Keratinocyte (primary cell): Measurements from ENCODE around the gene KLHL29. TPM values are rescaled to one million over a fixed set of nuclear protein-coding genes. Genes with fewer than 3 reads are reported as not detected.

Experiments
- DNase-seq: peaks from one replicate; pipeline ENCODE4 v3.0.0-alpha.2; 2011; ENCODE audit warnings: low read depth, missing footprints, low spot score
- FAIRE-seq: peaks from 2 replicates; lab custom pipeline; 2011; peaks lifted over from hg19 to GRCh38; lab: Jason Lieb, UNC
- H2AFZ ChIP-seq: 2 replicates; pipeline ENCODE4 v1.6.0; 2012; ENCODE audit warnings: low read length, control low read depth, inconsistent platforms; ENCODE audit not compliant: control insufficient read depth
- H3K27ac ChIP-seq: 2 replicates; pipeline ENCODE4 v1.5.1; 2011; ENCODE audit warnings: low read length; ENCODE audit not compliant: control insufficient read depth, insufficient read depth
- H3K27me3 ChIP-seq: 3 replicates; pipeline ENCODE4 v1.6.0; 2011; ENCODE audit warnings: low read length; ENCODE audit not compliant: control insufficient read depth, insufficient read depth; ENCODE audit errors: extremely low read depth
- H3K36me3 ChIP-seq, 2 experiments: 2 replicates in 1 of 2; 3 replicates in 1 of 2; pipeline ENCODE4 v1.5.1; 2011; ENCODE audit warnings: low read length in 2 of 2, mild to moderate bottlenecking in 1 of 2; ENCODE audit not compliant: control insufficient read depth in 2 of 2, insufficient read depth in 2 of 2; ENCODE audit errors: extremely low read depth in 1 of 2
- H3K4me1 ChIP-seq: 3 replicates; pipeline ENCODE4 v1.5.1; 2011; ENCODE audit warnings: low read length; ENCODE audit not compliant: control insufficient read depth, insufficient read depth; ENCODE audit errors: extremely low read depth
- H3K4me2 ChIP-seq: 3 replicates; pipeline ENCODE4 v1.6.0; 2011; ENCODE audit warnings: low read depth, low read length; ENCODE audit not compliant: control insufficient read depth, insufficient read depth; ENCODE audit errors: extremely low read depth
- H3K4me3 ChIP-seq, 3 experiments: fragments of 200-600 bp in 1 of 3; sonication (generic) in 1 of 3; 2 replicates in 2 of 3; 3 replicates in 1 of 3; pipeline ENCODE4 v1.5.1; 2011 to 2016; ENCODE audit warnings: low read length in 3 of 3, mild to moderate bottlenecking in 3 of 3, control low read depth in 2 of 3, inconsistent platforms in 1 of 3, low read depth in 1 of 3, mixed read lengths in 1 of 3, mixed run types in 1 of 3, moderate library complexity in 1 of 3; ENCODE audit not compliant: control insufficient read depth in 2 of 3, insufficient read depth in 2 of 3; ENCODE audit errors: extremely low read depth in 1 of 3
- H3K79me2 ChIP-seq: 2 replicates; pipeline ENCODE4 v1.6.0; 2012; ENCODE audit warnings: low read length; ENCODE audit not compliant: control insufficient read depth, insufficient read depth
- H3K9ac ChIP-seq: 3 replicates; pipeline ENCODE4 v1.6.0; 2011; ENCODE audit warnings: low read length; ENCODE audit not compliant: control insufficient read depth, insufficient read depth; ENCODE audit errors: extremely low read depth
- H3K9me1 ChIP-seq: 3 replicates; pipeline ENCODE4 v1.6.0; 2011; ENCODE audit warnings: low read length; ENCODE audit not compliant: control insufficient read depth, insufficient read depth; ENCODE audit errors: extremely low read depth
- H3K9me3 ChIP-seq: 2 replicates; pipeline ENCODE4 v1.5.1; 2012; ENCODE audit warnings: low read depth, low read length; ENCODE audit not compliant: control insufficient read depth
- H4K20me1 ChIP-seq: 3 replicates; pipeline ENCODE4 v1.6.0; 2011; ENCODE audit warnings: low read length; ENCODE audit not compliant: control insufficient read depth, insufficient read depth; ENCODE audit errors: extremely low read depth
- EZH2 ChIP-seq: IDR thresholded peaks from one replicate; pipeline ENCODE4 v1.6.1; 2012; ENCODE audit warnings: inconsistent platforms, mild to moderate bottlenecking, low read length, moderate library complexity
- dilution Hi-C: fragments of 300-500 bp; cut with MboI; formaldehyde crosslinking; loops from one replicate; pipeline ENCODE4 v1.7.0; 2020; ENCODE audit warnings: low sequenced_read_pairs; ENCODE audit not compliant: extremely low pct_ligation_motif_present
- polyA plus RNA-seq, 5 experiments: library from polyadenylated mRNA; depleted of rRNA in 3 of 5; stranded (reverse) in 3 of 5; stranded (forward) in 1 of 5; unstranded in 1 of 5; fragments of >200 nt; gene quantifications; 1 replicate in 1 of 5; 2 replicates in 3 of 5; 3 replicates in 1 of 5; pipeline versions ENCODE4 v1.2.1 to v1.2.3, GENCODE V29; 2011 to 2012; ENCODE audit warnings: missing spikeins in 2 of 5, low read depth in 1 of 5, low replicate concordance in 1 of 5
- TF ChIP-seq, protein P1 (sequence below), 3 experiments: IDR thresholded peaks in 1 of 3; conservative IDR thresholded peaks in 1 of 3; optimal IDR thresholded peaks in 1 of 3; 2 replicates in 2 of 3; 3 replicates in 1 of 3; pipeline versions ENCODE3 to v1.5.1; 2011; ENCODE audit warnings: low read length in 3 of 3, mild to moderate bottlenecking in 3 of 3, moderate library complexity in 2 of 3, control low read depth in 1 of 3, inconsistent platforms in 1 of 3; ENCODE audit not compliant: insufficient read depth in 2 of 3; ENCODE audit errors: extremely low read depth in 1 of 3

Gene KLHL29
- polyA plus RNA-seq, 1 donor (not counting 4 experiments of a cell fraction or from before 2014, with no cell fraction given), result 4.7 TPM

DNA sequence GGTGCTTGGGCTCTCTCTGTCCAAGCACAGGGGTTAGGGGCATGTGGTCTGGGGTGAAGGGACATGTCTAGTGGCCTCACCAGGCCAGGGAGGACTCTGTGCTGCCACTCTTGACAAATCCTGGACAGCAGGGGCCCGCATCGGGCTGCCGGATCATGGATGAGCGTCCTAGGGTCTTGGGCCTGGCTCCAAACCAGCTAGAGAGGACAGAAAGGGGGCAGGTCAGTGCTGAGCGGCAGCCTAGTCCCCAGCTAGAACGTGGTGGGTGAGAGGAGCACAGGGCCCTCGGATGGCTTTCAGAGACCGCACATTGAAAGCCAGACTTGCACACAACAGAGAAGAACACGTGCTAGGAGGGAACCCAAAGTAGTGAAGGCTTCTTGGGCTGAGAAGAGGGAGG is 300.7 kb downstream of the KLHL29 start:
- DNase-seq (no peak), FAIRE-seq (no peak)
- dilution Hi-C loops, result no loop called here
- Histone ChIP-seq H3K36me3 (peaks cover 0 to 10% of the 10 kb centered on the region in 2 experiments), H3K27ac (no peak overlapping the region), H3K4me1 (no peaks in the 10 kb centered on the region), H3K27me3 (no peaks in the 10 kb centered on the region), H3K9me3 (no peaks in the 10 kb centered on the region), H3K4me3 (no peak overlapping the region), H3K9ac (no peak overlapping the region), H3K4me2 (no peak overlapping the region), H3K9me1 (no peaks in the 10 kb centered on the region), H3K79me2 (no peaks in the 10 kb centered on the region), H2AFZ (no peak overlapping the region), H4K20me1 (no peaks in the 10 kb centered on the region)
- TF ChIP-seq EZH2, result no peak
- TF ChIP-seq, protein P1, sequence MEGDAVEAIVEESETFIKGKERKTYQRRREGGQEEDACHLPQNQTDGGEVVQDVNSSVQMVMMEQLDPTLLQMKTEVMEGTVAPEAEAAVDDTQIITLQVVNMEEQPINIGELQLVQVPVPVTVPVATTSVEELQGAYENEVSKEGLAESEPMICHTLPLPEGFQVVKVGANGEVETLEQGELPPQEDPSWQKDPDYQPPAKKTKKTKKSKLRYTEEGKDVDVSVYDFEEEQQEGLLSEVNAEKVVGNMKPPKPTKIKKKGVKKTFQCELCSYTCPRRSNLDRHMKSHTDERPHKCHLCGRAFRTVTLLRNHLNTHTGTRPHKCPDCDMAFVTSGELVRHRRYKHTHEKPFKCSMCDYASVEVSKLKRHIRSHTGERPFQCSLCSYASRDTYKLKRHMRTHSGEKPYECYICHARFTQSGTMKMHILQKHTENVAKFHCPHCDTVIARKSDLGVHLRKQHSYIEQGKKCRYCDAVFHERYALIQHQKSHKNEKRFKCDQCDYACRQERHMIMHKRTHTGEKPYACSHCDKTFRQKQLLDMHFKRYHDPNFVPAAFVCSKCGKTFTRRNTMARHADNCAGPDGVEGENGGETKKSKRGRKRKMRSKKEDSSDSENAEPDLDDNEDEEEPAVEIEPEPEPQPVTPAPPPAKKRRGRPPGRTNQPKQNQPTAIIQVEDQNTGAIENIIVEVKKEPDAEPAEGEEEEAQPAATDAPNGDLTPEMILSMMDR (optimal IDR thresholded peaks at IDR 0.05 in 1 of 3, IDR thresholded peaks at IDR 0.05 in 1 of 3, conservative IDR thresholded peaks at IDR 0.05 in 1 of 3; ENCODE audit: extremely low read depth in 1 of 3, insufficient read depth in 2 of 3, low read length in 3 of 3), result no peak

DNA sequence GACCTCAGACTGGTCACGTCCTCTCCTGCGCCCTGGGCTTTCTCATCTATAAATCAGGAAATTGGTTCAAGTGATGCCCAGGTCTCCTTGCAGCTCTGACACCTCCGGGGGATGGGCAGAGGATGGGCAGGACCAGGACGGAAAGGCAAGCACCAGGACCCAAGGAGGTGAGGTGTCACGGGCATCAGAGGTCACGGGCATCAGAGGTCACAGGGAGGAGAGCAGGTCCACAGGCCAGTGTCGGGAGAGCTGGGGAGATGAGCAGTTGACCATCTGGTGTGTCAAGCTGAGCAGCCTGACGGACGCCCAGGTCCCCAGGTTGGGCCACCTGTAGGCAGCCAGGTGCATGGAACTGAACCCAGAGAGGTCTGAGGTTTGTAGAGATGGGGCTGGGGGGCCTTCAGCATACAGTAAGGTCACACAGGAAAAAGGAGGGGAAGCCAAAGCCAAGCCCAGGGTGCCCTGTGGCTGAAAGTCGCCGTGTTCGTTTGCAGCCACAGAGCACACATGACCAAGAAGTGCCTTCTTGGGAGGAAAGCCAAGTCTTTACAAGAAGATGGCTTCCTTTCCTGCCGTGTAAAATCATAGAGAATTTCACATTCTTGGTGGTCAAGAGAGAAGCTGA is 301.5 kb downstream of the KLHL29 start:
- FAIRE-seq (no peak), DNase-seq (no peak)
- no peaks in the 10 kb centered on the region for H3K9me3 ChIP-seq
- H3K79me2 ChIP-seq, result no peaks in the 10 kb centered on the region
- H3K27ac ChIP-seq, result no peak overlapping the region
- H3K9me1 ChIP-seq, result no peaks in the 10 kb centered on the region
- H2AFZ ChIP-seq, result no peak overlapping the region
- H3K4me3 ChIP-seq, result no peak overlapping the region
- TF ChIP-seq, protein P1 (optimal IDR thresholded peaks at IDR 0.05 in 1 of 3, IDR thresholded peaks at IDR 0.05 in 1 of 3, conservative IDR thresholded peaks at IDR 0.05 in 1 of 3; ENCODE audit: extremely low read depth in 1 of 3, insufficient read depth in 2 of 3, low read length in 3 of 3), result no peak
- TF ChIP-seq EZH2, result no peak
- peaks cover 0 to 10% of the 10 kb centered on the region in 2 experiments for H3K36me3 ChIP-seq
- H3K27me3 ChIP-seq, result no peaks in the 10 kb centered on the region
- no peak overlapping the region for H3K9ac ChIP-seq
- H4K20me1 ChIP-seq, result no peaks in the 10 kb centered on the region
- no peak overlapping the region for H3K4me2 ChIP-seq
- no peaks in the 10 kb centered on the region for H3K4me1 ChIP-seq
- dilution Hi-C loops, result no loop called here
